GM19397 (cell line): ENCODE results near the gene PROM1.

ENCODE experiments used
- ATAC-seq: cut with Tn5 transposase; IDR thresholded peaks from one replicate; pipeline ENCODE4 v1.9.1; 2021; ENCODE audit warnings: mild to moderate bottlenecking, moderate library complexity; ENCODE audit not compliant: unreplicated experiment

The PROM1 gene

GRCh38 chr4:16083241-16084191 lies at the start of gene PROM1:
PROM1 (minus strand) TSS chr4:16084023; CDS start chr4:16075906, 8,117 bp downstream.
- ATAC-seq, result no peak

GRCh38 chr4:16133406-16133805 lies 49.6 kb upstream of the PROM1 start:
- no peak for ATAC-seq

GRCh38 chr4:16131293-16131692 lies 47.5 kb upstream of the PROM1 start:
- ATAC-seq, result no peak

GRCh38 chr4:16129336-16129735 lies 45.5 kb upstream of the PROM1 start:
- ATAC-seq, result no peak

- no peak for ATAC-seq
Observed at GRCh38 chr4:16126714-16127113, 42.9 kb upstream of the PROM1 start.

- ATAC-seq, result no peak
Observed at GRCh38 chr4:16125571-16126445, 42.0 kb upstream of the PROM1 start.

- ATAC-seq, result no peak
Observed at GRCh38 chr4:16124232-16124631, 40.4 kb upstream of the PROM1 start.

GRCh38 chr4:16123356-16124084 lies 39.7 kb upstream of the PROM1 start:
- ATAC-seq, result no peak

GRCh38 chr4:16122784-16123183 lies 39.0 kb upstream of the PROM1 start:
- no peak for ATAC-seq

GRCh38 chr4:16122308-16122711 lies 38.5 kb upstream of the PROM1 start:
- ATAC-seq, result no peak

GRCh38 chr4:16120720-16121119 lies 36.9 kb upstream of the PROM1 start:
- ATAC-seq, result no peak

GRCh38 chr4:16119981-16120380 lies 36.2 kb upstream of the PROM1 start:
- no peak for ATAC-seq

- ATAC-seq, result no peak
Observed at GRCh38 chr4:16118090-16118489, 34.3 kb upstream of the PROM1 start.

- no peak for ATAC-seq
Observed at GRCh38 chr4:16117164-16117563, 33.3 kb upstream of the PROM1 start.

GRCh38 chr4:16116493-16116990 lies 32.7 kb upstream of the PROM1 start:
- ATAC-seq, result no peak

- ATAC-seq, result no peak
Observed at GRCh38 chr4:16116019-16116418, 32.2 kb upstream of the PROM1 start.

- ATAC-seq, result no peak
Observed at GRCh38 chr4:16114546-16114945, 30.7 kb upstream of the PROM1 start.

GRCh38 chr4:16113741-16114140 lies 29.9 kb upstream of the PROM1 start:
- ATAC-seq, result no peak

- no peak for ATAC-seq
Observed at GRCh38 chr4:16111533-16111932, 27.7 kb upstream of the PROM1 start.

GRCh38 chr4:16110661-16111290 lies 27.0 kb upstream of the PROM1 start:
- no peak for ATAC-seq
